Ovary (tissue), 9 donors: ENCODE data around the gene SH3BP5L. TPM values are rescaled to one million over a fixed set of nuclear protein-coding genes. Genes with fewer than 3 reads are reported as not detected.

Experiments
- DNase-seq, 5 donors: peaks; one replicate each; pipeline ENCODE4 v3.0.0-alpha.2; 2019 to 2020
- H3K27ac ChIP-seq, 2 donors: fragments of 200-600 bp; one replicate each; pipeline versions ENCODE4 v1.5.1 to v1.8.0; 2019 to 2022
- H3K27me3 ChIP-seq: fragments of 200-600 bp; one replicate; pipeline ENCODE4 v1.8.0; 2022
- H3K36me3 ChIP-seq: fragments of 200-600 bp; sonication (generic); one replicate; pipeline ENCODE4 v1.5.1; 2019
- H3K4me1 ChIP-seq: one replicate; pipeline ENCODE4 v1.8.1; 2013; ENCODE audit warnings: mild to moderate bottlenecking, moderate library complexity; ENCODE audit not compliant: insufficient read depth
- H3K4me3 ChIP-seq: fragments of 200-600 bp; sonication (generic); one replicate; pipeline ENCODE4 v1.5.1; 2017
- H3K9me3 ChIP-seq, 2 donors: fragments of 200-600 bp in 1 of 2; sonication (generic) in 1 of 2; one replicate each; pipeline versions ENCODE4 v1.5.1 to v1.8.1; 2013 to 2019; ENCODE audit warnings: mild to moderate bottlenecking in 1 of 2, moderate library complexity in 1 of 2
- CTCF ChIP-seq, 3 donors: fragments of 450-650 bp in 2 of 3; fragments of 200-600 bp in 1 of 3; IDR thresholded peaks; one replicate each; pipeline versions ENCODE4 v1.5.1 to v1.8.0; 2016 to 2022; ENCODE audit warnings: antibody characterized with exemption in 3 of 3, mild to moderate bottlenecking in 1 of 3
- EP300 ChIP-seq: sonication (generic); formaldehyde crosslinking; IDR thresholded peaks from one replicate; pipeline ENCODE4 v1.6.1; 2017; ENCODE audit warnings: antibody characterized with exemption
- POLR2A ChIP-seq: fragments of 450-650 bp; IDR thresholded peaks from one replicate; pipeline ENCODE4 v1.6.1; 2017; ENCODE audit warnings: antibody characterized with exemption, mild to moderate bottlenecking, moderate library complexity
- WGBS, 3 donors: extraction: QIAGEN DNeasy Blood & Tissue Kit in 1 of 3; methylation state at CpG; one replicate each; pipeline versions ENCODE4 v1.1.5 to v1.1.7; 2013 to 2017; 5-methylcytosine and 5-hydroxymethylcytosine counted together
- intact Hi-C, 4 donors: fragments of 100-400 bp; cut with DNase I; formaldehyde crosslinking; loops; one replicate each; pipeline versions ENCODE4 v1.11.0 to v1.15.1; 2022 to 2023
- polyA plus RNA-seq, 2 donors: library from polyadenylated mRNA; stranded (reverse); fragments of 200-250 nt in 1 of 2; fragments of 350-450 nt in 1 of 2; fragmentation: Illumina TruSeq in 1 of 2; extraction: RNeasy Lipid Tissue Mini Kit (QIAGEN cat#74804) in 1 of 2; gene quantifications; one replicate each; pipeline ENCODE4 v1.2.3, GENCODE V29; 2013 to 2014
- total RNA-seq, 7 donors: library from RNA; depleted of rRNA in 2 of 7; stranded (reverse); fragments of >200 nt in 2 of 7; fragmentation: NEBNext Ultra II Directional in 3 of 7; extraction: Animal tissue kit (Norgen Biotek cat#: 25700) in 3 of 7; gene quantifications; one replicate each; pipeline versions ENCODE4 v1.1.0 to v1.2.4, GENCODE V29; 2016 to 2023
- donor health status: DM: no; HTN: no; CAD: no; lungs with moderate emphysema.
- donor health status: DM: no; HTN: no; CAD: no.
- donor health status: Bipolar disorder and iron deficiency.
- donor health status: DM: yes; HTN: yes; CAD: no.
- donor health status: DM: no; HTN: no; CAD: no.
- donor health status: DM: yes; HTN: yes; CAD: no.

SH3BP5L gene
- total and polyA plus RNA-seq, 9 donors = 8.1 to 16.8 (median 13.8) TPM

- Histone ChIP-seq H3K27ac (no peak overlapping the region), H3K27me3 (no peaks in the 10 kb centered on the region), H3K4me1 (peaks cover 2% of the 10 kb centered on the region), H3K36me3 (no peaks in the 10 kb centered on the region), H3K9me3 (no peaks in the 10 kb centered on the region), H3K4me3 (no peak overlapping the region)
- intact Hi-C loops = no loop called here
- WGBS, 3 donors = 88 to 90% (median 89%) methylated on average over 13 of the region's 13 CpGs
- TF ChIP-seq CTCF (IDR thresholded peaks at IDR 0.05) (no peak), EP300 (no peak), POLR2A (no peak)
- DNase-seq = no peak
These were observed 9.5 kb downstream of the SH3BP5L start for GRCh38 chr1:248816042-248816851.

- Histone ChIP-seq H3K9me3 (no peaks in the 10 kb centered on the region), H3K4me1 (peaks cover 4% of the 10 kb centered on the region), H3K27me3 (no peaks in the 10 kb centered on the region), H3K27ac (no peak overlapping the region), H3K36me3 (no peaks in the 10 kb centered on the region), H3K4me3 (no peak overlapping the region)
- WGBS, 3 donors = 84 to 86% (median 86%) methylated on average over 10 of the region's 10 CpGs
- DNase-seq = no peak
- intact Hi-C loops = no loop called here
- TF ChIP-seq POLR2A (no peak), CTCF (IDR thresholded peaks at IDR 0.05) (no peak), EP300 (no peak)
These were observed 10.2 kb downstream of the SH3BP5L start for GRCh38 chr1:248815407-248816034.

- WGBS, 3 donors = 89 to 91% (median 89%) methylated on average over 16 of the region's 16 CpGs
- H3K27ac ChIP-seq = no peak overlapping the region
- no peak for DNase-seq
- H3K36me3 ChIP-seq = no peaks in the 10 kb centered on the region
- H3K4me1 ChIP-seq = peaks cover 5% of the 10 kb centered on the region
- no peaks in the 10 kb centered on the region for H3K9me3 ChIP-seq
- TF ChIP-seq EP300 (no peak), CTCF (IDR thresholded peaks at IDR 0.05) (no peak), POLR2A (no peak)
- H3K4me3 ChIP-seq = no peak overlapping the region
- H3K27me3 ChIP-seq = no peaks in the 10 kb centered on the region
- intact Hi-C loops = no loop called here
These were observed 11.4 kb downstream of the SH3BP5L start for GRCh38 chr1:248814351-248814750.

GRCh38 chr1:248813546-248813945, 12.2 kb downstream of the SH3BP5L start:
- intact Hi-C loops = no loop called here
- TF ChIP-seq CTCF (IDR thresholded peaks at IDR 0.05) (no peak), POLR2A (no peak), EP300 (no peak)
- no peak for DNase-seq
- Histone ChIP-seq H3K27ac (no peak overlapping the region), H3K4me1 (peaks cover 3% of the 10 kb centered on the region), H3K4me3 (no peak overlapping the region), H3K36me3 (no peaks in the 10 kb centered on the region), H3K9me3 (no peaks in the 10 kb centered on the region), H3K27me3 (no peaks in the 10 kb centered on the region)
- 92 to 94% (median 93%) methylated on average over 8 of the region's 8 CpGs for WGBS, 3 donors
